Measurements from ENCODE around the gene NACA.
"Not testable (repeated sequence)": the region's sequence is repeated elsewhere in the genome, so short reads cannot be mapped to it uniquely, and the experiment has no call there.

NACA gene
- 509 to 601 reads per million in 2 experiments for total RNA-seq

DNA sequence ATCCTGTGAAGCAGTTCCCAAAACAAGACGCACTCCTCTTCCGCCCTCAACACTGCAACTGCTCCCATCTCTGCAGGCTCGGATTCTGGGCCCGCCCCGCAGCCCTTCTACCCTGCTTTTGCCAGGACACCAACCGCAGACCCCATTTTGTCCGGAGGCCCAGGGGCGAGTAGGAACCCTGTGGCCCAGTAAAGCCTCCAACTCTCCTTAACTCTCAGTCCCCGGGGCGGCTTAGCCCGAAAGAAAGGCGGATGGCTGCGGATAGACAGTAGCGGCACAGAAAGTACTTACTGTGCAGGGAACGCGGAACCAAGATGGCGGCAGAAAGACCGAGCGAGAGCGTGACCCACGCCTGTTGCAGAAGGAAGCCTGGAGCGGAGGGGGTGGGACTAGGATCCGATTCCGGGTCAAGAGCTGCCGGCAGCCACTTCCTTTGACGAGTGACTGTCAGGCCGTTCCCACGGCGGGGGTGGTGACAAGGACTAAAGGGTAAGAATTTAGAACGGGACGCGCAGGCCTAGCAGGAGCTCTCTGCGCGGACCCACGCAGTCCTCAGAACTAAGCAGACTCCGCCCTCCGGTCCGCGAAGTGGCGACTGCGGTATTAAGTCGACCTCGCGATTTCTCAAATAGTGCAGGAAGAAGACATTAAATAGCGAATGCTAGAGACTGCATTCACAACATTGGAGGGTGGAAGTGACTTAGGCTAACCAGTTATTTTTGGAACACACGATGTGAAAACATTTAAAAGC, at the start of gene NACA:
TSS of gene NACA (minus strand) at position 328 of the 751 bp plus-strand sequence. CDS start 778 bp downstream, outside the sequence.
- DNase-seq (ENCODE audit: low read depth) = peak; percentile 96

DNA sequence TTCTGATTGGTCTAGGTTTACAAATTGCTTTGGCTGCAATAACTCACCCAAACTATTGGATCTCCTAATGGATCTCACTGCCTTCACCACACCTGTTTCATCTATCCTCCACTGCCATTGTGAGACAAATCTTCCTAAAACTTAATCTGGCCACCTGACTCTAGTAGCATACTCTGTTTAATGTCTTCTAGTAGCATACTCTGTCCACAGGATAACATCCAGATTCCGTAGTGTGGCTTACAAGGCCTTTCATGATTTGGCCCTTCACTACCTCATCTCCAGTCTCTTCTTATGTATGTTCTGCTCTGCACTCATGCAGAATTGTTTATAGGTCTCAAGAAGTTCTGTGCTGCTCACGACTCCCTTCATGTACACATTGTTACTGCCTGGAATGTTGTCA, 48.0 kb upstream of the NACA start:
- DNase-seq (ENCODE audit: low read depth) = no peak

DNA sequence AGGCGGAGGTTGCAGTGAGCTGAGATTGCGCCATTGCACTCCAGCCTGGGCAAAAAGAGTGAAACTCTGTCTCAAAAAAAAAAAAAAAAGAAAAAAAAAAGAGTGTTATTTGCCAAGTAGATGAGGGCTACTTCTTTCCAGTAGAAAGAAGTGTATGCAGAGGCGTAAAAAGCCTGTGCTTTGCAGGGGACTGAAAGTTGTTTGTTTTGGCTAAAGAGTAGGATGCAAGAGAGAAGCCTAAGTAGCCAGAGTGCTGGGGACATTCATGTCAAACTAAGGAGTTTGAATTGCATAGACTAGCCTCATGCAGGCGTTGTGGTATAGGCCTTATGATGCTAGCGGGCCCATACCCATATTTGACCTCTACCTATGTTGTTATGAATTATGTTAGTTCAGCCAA, 47.5 kb upstream of the NACA start:
- no peak for DNase-seq (ENCODE audit: low read depth)

DNA sequence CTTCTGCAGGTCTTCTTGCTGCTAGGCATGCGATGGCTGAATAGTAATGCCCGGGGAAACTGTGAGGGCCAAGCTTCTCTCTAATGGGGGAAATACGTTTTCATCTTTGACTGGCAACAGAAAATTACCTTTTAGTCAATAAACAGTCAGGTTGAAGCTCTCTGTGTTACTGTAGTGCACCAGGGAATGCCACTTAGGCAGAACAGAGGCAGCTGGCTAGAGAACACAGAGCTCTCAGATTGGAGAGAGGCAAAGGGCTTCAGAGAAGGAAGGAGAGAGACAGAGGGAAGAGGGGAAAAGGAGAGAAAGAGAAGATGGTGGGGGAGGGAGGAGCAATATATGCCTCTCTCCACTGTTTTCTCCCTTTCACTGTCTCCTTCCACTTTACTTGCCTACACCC, 44.8 kb upstream of the NACA start:
- no peak for DNase-seq (ENCODE audit: low read depth)

DNA sequence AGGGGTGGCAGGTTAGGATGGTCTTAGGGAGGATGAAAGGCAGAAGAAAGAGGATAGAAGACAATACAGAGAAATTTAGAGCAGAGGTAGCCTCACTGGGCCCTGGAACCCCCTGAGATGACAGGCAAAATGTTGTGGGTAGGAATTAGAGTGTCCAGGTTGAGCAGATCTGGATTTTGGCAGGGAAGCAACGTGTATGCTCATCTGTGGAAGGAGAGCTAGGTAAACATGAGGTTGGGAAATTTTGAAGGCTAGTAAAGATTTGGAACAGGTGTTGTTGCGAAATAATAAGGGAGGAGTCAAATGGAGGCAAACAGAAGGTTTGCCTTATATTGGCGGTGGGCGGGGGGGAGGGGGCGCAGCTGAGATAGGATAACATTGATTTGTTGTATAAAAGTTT, 43.3 kb upstream of the NACA start:
- no peak for DNase-seq (ENCODE audit: low read depth)

DNA sequence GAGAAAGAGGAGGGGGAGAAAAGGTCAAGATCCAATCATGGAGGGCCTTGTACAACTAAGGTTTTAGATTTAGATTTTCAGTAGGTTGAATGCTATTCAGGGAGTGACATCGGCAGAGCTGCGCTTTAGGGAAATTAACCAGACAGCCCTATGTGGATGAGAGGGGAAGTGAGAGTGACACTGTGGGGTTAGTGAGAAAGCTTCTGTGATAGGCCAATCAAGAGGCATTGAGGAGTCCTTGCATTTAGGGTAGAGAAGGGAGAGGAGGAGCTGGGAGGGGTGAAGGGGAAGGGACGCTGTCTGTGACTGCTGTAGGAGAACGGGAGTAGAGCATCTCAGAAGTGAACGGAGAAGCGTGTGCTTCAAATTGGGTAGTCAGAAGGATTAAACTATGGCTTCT, 41.4 kb upstream of the NACA start:
- DNase-seq (ENCODE audit: low read depth) = no peak

DNA sequence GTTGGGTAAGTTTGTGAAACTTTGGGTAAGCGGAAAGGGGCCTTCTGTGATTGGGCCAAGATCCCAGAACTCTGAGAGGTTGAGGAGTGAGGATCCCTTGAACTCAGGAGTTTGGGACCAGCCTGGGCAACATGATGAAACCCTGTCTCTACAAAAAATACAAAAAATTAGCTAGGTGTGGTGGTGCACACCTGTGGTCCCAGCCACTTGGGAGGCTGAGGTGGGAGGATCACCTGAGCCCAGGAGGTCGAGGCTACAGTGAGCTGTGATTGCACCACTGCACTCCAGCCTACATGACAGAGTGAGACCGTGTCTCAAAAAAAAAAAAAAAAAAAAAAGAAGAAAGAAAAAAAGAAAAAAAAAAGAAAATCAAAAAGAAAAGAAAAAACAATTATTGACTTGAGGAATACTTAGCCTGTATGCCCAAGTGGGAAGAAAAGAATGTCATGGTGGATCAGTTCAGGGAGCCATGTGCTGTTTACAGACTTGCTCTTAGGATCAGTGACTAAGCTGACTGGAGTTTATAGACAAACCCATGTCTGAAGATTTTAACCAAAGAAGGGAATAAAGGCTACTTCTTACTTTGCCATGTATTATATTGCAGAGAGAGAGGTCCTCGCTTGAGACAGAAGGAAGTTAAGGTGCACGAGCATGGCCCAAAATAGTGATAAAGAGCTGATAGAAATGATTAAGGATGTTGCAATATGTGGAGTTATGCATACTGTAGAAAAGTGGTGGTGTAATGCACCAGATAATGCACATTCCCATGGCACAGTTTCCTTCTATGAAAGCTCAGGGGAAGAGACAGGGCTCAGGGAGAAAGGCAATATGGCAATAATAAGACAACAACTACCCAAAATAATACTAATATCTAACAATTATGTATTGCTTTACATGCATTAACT, 38.9 kb upstream of the NACA start:
- DNase-seq (ENCODE audit: low read depth) = no peak

DNA sequence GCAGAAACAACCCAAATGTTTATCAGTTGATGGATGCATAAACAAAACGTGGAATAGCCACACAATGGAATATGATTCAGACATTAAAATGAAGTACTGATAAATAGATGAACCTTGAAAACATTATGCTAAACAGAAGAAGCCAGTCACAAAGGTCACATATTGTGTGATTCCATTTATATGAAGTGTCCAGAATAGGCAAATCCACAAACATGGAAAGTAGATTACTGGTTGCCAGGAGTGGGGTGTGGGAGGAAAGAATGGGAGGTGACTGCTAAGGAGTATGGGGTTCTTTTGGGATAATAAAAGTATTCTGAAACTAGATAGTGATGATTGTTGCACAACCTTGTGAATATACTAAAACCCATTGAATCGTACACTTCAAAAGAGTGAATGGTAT, 36.7 kb upstream of the NACA start:
- DNase-seq (ENCODE audit: low read depth) = no peak

DNA sequence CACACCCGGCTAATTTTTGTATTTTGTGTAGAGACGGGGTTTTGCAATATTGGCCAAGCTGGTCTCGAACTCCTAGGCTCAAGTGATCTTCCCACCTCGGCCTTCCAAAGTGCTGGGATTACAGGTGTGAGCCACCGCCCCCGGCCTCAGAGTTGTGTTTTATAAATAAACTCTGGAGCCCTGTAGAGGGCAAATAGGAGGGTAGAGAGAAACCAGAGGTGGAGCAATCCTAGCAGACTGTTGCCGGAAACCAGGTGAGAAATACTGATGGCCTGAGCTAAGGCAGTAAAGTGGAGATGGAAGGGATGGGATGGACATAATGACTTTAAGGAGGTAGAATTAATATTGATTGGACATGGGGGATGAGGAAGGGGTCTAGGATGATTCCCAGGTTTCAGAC, 35.4 kb upstream of the NACA start:
- DNase-seq (ENCODE audit: low read depth) = no peak

DNA sequence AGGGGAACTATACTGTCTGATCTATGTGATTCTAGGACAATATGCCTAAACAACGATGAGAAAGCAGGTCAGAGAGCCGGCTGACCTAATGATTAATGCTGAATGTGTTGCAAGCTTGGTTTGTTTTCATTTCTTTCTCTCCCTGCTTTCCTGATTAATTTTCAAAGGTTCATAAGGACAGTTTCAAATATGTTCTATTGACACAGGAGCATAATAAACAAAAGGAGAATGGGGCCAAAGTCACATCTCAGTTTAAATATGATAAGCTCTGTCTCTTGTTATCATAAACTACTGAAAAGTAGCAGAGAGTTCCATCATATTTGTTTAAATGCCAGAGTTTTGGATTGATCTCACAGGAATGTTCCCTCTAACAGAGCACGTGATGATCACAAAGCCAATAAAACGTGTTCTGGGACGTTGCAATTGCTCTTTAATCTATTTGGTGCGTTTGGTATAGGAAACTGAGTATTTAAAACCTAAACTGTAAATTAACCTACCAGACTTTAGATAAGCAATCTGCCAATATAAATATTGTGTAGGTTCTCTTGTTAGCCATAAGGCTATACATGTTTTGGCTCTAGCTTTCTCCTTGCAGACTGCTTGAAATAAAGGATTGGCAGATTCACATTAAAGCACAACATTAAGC, 34.3 kb upstream of the NACA start:
- no peak for DNase-seq (ENCODE audit: low read depth)

DNA sequence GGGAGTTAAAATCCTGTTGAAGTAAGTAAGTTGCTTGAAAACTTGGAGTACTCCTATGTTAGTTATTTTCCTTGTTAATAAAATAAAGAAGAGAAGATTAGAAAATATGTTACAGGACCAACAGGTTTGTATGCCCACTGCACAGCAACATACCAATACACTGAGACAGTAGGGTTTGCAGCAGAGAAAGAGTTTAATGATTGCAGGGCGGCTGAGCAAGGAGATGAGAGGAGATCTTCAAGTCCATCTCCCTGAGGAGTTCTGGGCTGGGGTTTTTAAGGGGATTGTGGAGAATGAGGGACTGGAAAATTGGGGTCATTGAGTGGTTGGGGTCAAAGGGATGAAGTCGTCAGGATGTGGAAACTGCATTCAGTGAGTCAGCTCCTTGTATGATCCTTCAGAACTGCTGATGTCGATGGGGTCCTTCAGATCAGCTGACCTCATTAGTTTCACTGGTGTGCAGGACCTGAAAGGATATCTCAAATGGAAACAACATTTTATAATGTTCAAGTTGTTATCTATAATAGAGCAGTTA, 33.7 kb upstream of the NACA start:
- no peak for DNase-seq (ENCODE audit: low read depth)

DNA sequence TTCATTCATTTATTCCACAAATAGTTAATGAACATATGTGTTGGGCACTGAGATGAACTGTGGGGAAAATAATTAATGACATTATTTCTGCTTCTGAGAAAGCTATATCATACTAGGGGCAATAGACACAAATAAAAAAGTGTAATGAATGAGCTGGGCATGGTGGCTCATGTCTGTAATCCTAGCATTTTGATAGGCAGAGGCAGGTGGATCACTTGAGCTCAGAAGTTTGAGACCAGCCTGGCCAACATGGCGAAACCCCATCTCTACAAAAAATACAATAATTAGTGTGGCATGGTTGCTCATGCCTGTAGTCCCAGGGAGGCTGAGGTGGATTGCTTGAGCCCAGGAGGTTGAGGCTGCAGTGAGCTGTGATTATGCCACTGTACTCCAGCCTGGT, 32.9 kb upstream of the NACA start:
- not testable (repeated sequence) for DNase-seq (ENCODE audit: low read depth)

DNA sequence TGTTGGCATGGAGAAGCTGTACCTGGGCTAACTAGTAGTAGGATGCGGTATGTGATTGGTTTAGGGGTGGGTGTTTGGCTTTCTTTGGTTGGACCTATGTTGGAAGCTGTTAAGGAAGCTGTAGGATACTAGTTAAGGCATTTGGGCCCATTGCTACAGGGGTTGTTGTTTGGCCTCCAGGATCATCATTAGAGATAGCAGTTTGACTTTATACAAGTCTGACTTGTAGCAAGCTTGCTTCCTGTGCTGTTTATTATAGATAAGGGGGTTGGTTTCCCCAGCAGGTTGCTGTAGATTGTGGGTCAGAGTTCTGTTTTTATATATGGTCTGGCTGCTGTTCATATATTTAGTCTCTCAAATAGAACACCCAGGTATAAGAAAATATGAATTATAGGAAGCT, 28.5 kb upstream of the NACA start:
- no peak for DNase-seq (ENCODE audit: low read depth)

DNA sequence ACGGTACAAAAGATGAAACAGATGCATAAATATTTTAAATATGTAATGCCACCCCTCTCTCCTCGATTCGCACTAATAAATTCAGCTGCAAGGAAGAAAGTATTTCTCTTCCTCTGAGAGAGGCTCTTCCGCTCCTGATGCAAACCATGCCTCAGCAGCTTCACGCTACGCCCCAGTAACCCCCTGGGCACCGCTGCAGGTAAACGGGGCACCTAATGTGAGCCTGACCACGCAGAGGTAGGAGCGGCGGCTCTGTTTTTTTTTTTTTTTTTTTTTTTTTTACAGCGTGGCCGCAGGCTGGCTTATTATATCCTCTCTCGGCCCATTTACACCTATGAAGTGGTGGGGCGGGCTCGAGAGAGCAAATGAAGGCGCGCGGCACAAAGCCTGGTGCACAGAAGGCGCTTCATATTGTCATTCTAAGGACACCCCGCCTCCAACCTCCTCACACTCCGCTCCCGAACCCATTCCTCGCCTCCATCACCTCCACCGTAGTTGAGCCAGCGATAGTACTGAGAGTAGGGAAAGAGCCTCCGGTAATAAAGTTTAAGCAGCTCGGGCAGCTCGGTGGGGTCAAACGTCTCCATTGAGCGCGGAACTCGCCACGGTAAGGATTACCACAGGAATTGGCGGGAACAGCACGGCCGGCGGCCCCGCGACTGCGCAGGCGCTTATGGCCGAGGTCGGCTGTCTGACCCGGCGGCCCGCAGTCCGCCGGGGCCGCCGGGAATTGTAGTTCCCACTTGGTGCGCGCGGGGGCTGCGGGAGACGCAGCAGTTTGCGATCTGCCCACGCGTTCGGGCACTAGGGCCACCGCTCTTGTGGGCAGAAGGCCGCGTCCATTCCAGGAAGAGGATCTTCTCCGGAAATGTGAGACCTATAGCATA, 26.9 kb upstream of the NACA start, which contains the start of gene PRIM1:
TSS of gene PRIM1 (minus strand) at position 612 of the 887 bp plus-strand sequence. CDS start at position 587, 25 bp downstream.
- peak; percentile 73 for DNase-seq (ENCODE audit: low read depth)

DNA sequence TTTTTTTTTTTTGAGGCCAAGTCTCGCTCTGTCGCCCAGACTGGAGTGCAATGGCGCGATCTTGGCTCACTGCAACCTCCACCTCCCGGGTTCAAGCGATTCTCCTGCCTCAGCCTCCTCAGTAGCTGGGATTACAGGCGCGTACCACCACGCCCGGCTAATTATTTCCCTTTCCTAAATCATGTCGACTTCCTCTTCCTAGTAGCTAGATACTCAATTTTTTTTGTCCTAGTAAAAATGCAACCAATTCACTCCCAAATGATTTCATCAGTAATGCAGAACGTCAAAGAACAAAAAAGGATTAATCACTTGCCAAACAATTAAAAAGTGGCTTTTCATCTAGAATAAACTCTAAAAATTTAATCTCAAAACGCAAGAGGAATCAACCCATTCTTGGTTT, 25.5 kb upstream of the NACA start:
- DNase-seq (ENCODE audit: low read depth) = not testable (repeated sequence)

DNA sequence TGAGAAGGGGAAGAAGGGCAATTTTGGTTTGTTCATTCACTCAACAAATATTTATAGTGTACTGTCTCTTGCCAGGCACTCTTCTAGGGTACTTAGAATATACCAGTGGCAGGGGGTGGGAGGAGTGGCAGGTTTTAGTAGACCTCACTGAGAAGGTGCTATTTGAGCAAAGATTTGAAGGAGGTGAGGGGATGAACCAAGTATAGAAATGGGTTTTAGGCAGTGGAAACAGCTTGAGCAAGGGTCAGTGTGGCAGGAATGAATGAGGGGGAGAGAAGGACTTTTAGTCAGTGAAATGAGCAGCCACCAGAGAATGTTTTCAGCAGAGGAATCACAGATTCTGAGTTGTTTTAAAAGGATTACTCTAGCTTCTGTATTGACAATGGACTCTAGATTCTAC, 24.8 kb upstream of the NACA start:
- DNase-seq (ENCODE audit: low read depth) = no peak

DNA sequence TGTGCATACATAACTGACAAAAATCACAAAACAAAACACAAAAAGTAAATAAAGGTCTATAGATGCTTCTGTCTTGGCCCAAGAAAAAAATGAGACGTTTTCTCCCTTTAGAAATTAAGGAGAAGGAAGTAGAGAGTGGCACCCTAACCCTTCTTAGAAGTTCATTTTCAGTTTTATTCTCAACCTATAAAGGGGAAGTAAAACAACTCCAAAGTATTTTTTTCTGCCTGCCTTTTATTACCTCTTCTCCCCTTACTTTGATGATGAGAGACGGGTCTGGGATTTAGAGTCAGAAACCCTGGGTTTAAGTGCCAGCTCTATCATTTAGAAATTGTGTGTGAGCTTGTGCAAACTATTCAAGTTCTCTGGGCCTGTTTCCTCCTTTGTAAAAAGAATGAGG, 24.3 kb upstream of the NACA start:
- DNase-seq (ENCODE audit: low read depth) = no peak

DNA sequence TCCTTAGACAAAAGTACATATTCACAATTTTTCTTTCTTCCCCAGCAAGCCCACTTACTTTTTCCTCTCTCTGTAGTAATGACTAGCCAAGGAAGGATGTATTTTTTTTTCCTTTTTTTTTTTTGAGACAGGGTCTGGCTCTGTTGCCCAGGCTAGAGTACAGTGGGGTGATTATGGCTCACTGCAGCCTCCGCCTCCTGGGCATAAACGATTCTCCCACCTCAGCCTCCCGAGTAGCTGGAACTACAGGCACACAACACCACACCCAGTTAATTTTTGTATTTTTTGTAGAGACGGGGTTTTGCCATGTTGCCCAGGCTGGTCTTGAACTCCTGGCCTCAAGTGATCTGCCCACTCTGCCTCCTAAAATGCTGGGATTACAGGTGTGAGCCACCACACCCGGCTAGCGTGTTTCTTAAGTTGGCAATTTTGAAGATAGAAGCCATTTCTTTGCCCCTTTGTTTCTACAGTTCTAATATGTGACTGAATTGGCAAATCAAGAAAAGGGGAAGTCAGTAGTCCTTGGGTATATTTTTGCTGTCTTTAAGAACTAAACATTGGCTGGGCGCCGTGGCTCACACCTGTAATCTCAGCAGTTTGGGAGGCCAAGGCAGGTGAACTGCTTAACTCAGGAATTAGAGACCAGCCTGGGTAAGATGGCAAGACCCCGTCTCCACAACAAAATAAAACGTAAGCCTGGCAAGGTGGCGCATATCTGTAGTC, 3.2 kb upstream of the NACA start:
- no peak for DNase-seq (ENCODE audit: low read depth)

DNA sequence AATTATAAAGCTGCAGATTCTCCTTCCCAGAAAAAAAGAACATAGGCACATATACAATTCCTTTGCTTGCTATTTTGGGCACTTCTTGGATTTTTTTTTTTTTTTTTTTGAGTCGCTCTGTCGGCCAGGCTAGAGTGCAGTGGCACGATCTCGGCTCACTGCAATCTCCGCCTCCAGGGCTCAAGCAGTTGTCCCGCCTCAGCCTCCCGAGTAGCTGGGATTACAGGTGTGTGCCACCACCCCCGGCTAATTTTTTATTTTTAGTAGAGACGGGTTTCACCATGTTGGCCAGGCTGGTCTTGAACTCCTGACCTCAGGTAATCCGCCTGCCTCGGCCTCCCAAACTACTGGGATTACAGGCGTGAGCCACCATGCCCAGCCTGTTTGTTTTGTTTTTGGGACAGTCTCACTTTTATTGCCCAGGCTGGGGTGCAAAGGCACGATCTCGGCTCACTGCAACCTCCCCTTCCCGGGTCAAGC, 1.1 kb upstream of the NACA start:
- not testable (repeated sequence) for DNase-seq (ENCODE audit: low read depth)

DNA sequence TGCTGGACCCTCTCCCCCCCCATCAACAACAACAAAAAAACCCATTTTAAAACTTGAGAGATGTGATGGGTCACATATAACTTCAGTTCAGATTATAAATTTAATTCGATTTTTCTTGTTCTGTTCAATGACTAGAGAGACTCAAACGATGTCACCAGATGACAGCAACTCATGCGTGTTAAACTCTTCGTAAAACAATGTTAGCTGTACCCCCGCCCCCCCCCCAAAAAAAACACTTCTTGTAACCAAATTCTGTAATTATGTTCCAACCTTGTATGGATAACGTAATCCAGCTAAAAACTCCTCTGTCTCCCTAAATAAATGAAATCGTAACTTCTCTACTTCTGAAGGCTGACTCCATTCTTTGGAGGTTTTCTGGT, 614 bp upstream of the NACA start:
- DNase-seq (ENCODE audit: low read depth) = no peak

DNA sequence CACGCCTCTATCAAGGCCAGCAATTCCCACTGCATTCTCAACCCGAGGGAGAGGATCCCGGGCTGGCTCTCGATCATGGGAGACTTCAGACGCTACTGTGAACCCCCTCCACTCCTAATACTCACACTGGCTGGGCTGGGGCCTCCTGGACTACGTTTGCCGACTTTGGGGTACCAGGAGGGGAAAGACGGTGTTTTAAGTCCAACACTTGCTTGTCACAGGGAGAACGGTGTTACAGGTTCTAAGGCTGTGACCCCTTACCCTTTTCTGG, 463 bp downstream of the NACA start:
- DNase-seq (ENCODE audit: low read depth) = no peak
